WTC11 (cell line): ENCODE data around the gene ARHGEF17.

Experiments used
- NR3C1 ChIP-seq: sonication (generic); formaldehyde crosslinking; conservative IDR thresholded peaks from 2 replicates; pipeline ENCODE4 v1.8.1; 2023; ENCODE audit warnings: low read depth, mild to moderate bottlenecking, missing genetic modification reagents
- TF ChIP-seq, protein P1 (sequence below): sonication (generic); formaldehyde crosslinking; IDR thresholded peaks from 2 replicates; pipeline ENCODE4 v1.8.1; 2022; ENCODE audit warnings: low read depth, mild to moderate bottlenecking, moderate library complexity, missing genetic modification reagents, borderline replicate concordance
- TF ChIP-seq, protein P2 (sequence below): fragments of 200-600 bp; IDR thresholded peaks from 2 replicates; pipeline ENCODE4 v1.8.0; 2022; ENCODE audit warnings: antibody characterized with exemption

GRCh38 chr11:73406131-73406530 is 98.1 kb downstream of the ARHGEF17 start:
- no peak for TF ChIP-seq NR3C1
- TF ChIP-seq, protein P1, sequence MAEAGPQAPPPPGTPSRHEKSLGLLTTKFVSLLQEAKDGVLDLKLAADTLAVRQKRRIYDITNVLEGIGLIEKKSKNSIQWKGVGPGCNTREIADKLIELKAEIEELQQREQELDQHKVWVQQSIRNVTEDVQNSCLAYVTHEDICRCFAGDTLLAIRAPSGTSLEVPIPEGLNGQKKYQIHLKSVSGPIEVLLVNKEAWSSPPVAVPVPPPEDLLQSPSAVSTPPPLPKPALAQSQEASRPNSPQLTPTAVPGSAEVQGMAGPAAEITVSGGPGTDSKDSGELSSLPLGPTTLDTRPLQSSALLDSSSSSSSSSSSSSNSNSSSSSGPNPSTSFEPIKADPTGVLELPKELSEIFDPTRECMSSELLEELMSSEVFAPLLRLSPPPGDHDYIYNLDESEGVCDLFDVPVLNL: no peak
- TF ChIP-seq, protein P2, sequence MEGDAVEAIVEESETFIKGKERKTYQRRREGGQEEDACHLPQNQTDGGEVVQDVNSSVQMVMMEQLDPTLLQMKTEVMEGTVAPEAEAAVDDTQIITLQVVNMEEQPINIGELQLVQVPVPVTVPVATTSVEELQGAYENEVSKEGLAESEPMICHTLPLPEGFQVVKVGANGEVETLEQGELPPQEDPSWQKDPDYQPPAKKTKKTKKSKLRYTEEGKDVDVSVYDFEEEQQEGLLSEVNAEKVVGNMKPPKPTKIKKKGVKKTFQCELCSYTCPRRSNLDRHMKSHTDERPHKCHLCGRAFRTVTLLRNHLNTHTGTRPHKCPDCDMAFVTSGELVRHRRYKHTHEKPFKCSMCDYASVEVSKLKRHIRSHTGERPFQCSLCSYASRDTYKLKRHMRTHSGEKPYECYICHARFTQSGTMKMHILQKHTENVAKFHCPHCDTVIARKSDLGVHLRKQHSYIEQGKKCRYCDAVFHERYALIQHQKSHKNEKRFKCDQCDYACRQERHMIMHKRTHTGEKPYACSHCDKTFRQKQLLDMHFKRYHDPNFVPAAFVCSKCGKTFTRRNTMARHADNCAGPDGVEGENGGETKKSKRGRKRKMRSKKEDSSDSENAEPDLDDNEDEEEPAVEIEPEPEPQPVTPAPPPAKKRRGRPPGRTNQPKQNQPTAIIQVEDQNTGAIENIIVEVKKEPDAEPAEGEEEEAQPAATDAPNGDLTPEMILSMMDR: no peak
